Calu3 (cell line): ENCODE results near the gene SEMA3B. TPM values are rescaled to one million over a fixed set of nuclear protein-coding genes. Genes with fewer than 3 reads are reported as not detected.

Source experiments
- BruUV-seq: library from RNA; stranded (reverse); fragments of 400-500 nt; replicated peaks from 2 replicates; lab custom pipeline; 2021; lab: Mats Ljungman, UMichigan
- CTCF ChIA-PET: fragments of 300-600 bp; sonication (Branson Sonifier 250); formaldehyde crosslinking; loops from one replicate; lab custom pipeline; 2022; ENCODE audit warnings: antibody characterized with exemption; lab: Charles Lee
- DNase-seq: peaks from one replicate; pipeline ENCODE4 v3.0.0; 2022
- H3K27ac Mint-ChIP-seq: one replicate; pipeline ENCODE4 v1.8.0; 2022; ENCODE audit warnings: mixed read lengths; ENCODE audit not compliant: unreplicated experiment
- H3K27me3 Mint-ChIP-seq: one replicate; pipeline ENCODE4 v1.8.0; 2022; ENCODE audit warnings: mixed read lengths; ENCODE audit not compliant: unreplicated experiment
- H3K36me3 Mint-ChIP-seq: one replicate; pipeline ENCODE4 v1.8.0; 2022; ENCODE audit warnings: mild to moderate bottlenecking, moderate library complexity, mixed read lengths; ENCODE audit not compliant: insufficient read depth, unreplicated experiment
- H3K4me1 Mint-ChIP-seq: one replicate; pipeline ENCODE4 v1.8.0; 2022; ENCODE audit warnings: mild to moderate bottlenecking, low read depth, mixed read lengths; ENCODE audit not compliant: unreplicated experiment
- H3K4me3 Mint-ChIP-seq: one replicate; pipeline ENCODE4 v1.8.0; 2022; ENCODE audit warnings: mild to moderate bottlenecking, low read depth, moderate library complexity, mixed read lengths; ENCODE audit not compliant: unreplicated experiment
- H3K9me3 Mint-ChIP-seq: one replicate; pipeline ENCODE4 v1.8.0; 2022; ENCODE audit warnings: low read depth, mixed read lengths; ENCODE audit not compliant: unreplicated experiment
- CTCF ChIP-seq: fragments of 200-600 bp; IDR thresholded peaks from one replicate; pipeline ENCODE4 v1.8.0; 2022; ENCODE audit warnings: antibody characterized with exemption; ENCODE audit not compliant: unreplicated experiment
- intact Hi-C: fragments of 100-400 bp; cut with micrococcal nuclease; formaldehyde crosslinking; loops from one replicate; pipeline ENCODE4 v1.10.0; 2022; ENCODE audit not compliant: unreplicated experiment
- total RNA-seq: library from RNA; stranded (reverse); gene quantifications from 2 replicates; pipeline ENCODE4 v1.2.3, GENCODE V29; 2022

Gene SEMA3B
- total RNA-seq, 1 experiment from 2014 or later = 20.3 TPM

GRCh38 chr3:50265571-50265970 is 3.4 kb upstream of the SEMA3B start:
- H3K9me3 Mint-ChIP-seq = no peaks in the 10 kb centered on the region
- CTCF ChIA-PET = interaction anchor here (0.6 kb wide), 1 partner anchor 81 kb away, joined by 3 read pairs; no protein-coding TSS in a partner anchor
- H3K27ac Mint-ChIP-seq = peak overlapping the region; percentile 80
- no peak for DNase-seq
- no peaks in the 10 kb centered on the region for H3K27me3 Mint-ChIP-seq
- intact Hi-C loops = no loop called here
- TF ChIP-seq CTCF = no peak
- H3K4me1 Mint-ChIP-seq = peaks cover 57% of the 10 kb centered on the region
- H3K36me3 Mint-ChIP-seq = peaks cover 40% of the 10 kb centered on the region
- BruUV-seq = no TSS peak
- no peak overlapping the region for H3K4me3 Mint-ChIP-seq

- intact Hi-C loops = no loop called here
- peaks cover 37% of the 10 kb centered on the region for H3K36me3 Mint-ChIP-seq
- H3K4me1 Mint-ChIP-seq = peaks cover 62% of the 10 kb centered on the region
- H3K27ac Mint-ChIP-seq = peak overlapping the region; percentile 80
- no peak for TF ChIP-seq CTCF
- no peak for DNase-seq
- no TSS peak for BruUV-seq
- no peaks in the 10 kb centered on the region for H3K9me3 Mint-ChIP-seq
- no peaks in the 10 kb centered on the region for H3K27me3 Mint-ChIP-seq
- H3K4me3 Mint-ChIP-seq = no peak overlapping the region
- CTCF ChIA-PET = interaction anchor here (0.6 kb wide), 1 partner anchor 81 kb away, joined by 3 read pairs; no protein-coding TSS in a partner anchor
Measured at GRCh38 chr3:50266017-50266416, 2.9 kb upstream of the SEMA3B start.

DNA sequence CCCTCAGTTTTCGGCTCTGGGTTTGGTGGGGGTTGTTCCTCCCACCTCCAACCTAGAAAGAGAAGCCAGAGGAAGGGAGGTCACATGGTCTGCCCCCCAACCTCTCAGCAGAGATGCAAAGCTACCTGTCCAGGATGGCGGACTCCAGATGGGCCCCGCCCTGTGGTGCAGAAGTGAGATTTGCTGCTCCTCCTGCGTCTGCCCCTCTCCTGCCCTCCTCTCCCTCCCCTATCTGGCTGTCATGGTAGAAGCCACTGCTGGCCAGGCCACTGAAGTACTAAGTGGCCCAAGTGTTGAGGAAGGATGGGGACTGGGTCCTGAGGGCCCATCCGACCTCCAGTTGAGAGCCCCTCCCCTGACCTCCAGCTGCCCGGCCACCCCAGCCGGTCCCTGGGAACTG is 2.1 kb upstream of the SEMA3B start:
- H3K9me3 Mint-ChIP-seq = no peaks in the 10 kb centered on the region
- TSS peak; percentile 21 for BruUV-seq
- H3K4me3 Mint-ChIP-seq = no peak overlapping the region
- DNase-seq = no peak
- intact Hi-C loops = no loop called here
- CTCF ChIA-PET = no interaction called here
- peaks cover 70% of the 10 kb centered on the region for H3K4me1 Mint-ChIP-seq
- no peak for TF ChIP-seq CTCF
- H3K27me3 Mint-ChIP-seq = no peaks in the 10 kb centered on the region
- H3K36me3 Mint-ChIP-seq = peaks cover 38% of the 10 kb centered on the region
- H3K27ac Mint-ChIP-seq = no peak overlapping the region

DNA sequence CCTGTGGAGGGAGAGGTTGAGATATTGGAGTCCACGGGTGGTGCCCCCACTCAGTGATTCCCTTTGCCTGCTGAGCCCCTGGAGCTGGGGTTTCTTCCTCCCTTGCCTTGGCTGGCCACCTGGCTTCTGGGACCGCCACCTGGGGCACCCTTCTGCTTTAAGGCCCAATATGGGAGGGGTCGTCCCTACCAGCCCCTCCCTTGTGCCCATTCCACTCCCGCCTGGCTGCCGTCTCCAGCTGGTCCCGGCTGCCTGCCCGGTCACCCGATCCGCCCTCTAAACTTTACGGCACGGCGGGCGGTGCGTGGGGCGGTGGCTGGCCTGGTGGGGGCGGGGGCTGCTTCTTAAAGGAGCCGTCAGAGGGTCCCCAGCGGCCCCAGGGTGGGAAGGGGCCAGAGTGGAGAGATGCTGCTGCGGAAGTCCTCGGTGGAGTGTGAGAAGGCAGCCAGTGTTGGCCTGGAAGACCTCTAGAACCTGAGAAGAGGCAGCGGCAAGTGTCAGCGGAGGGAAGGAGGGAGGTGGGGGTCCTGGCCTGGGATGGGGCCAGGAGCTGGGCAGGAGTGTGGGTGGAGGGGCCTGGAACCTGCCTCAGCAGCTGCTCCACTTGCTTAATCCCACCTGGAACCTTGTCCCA is 1.6 kb upstream of the SEMA3B start:
- BruUV-seq = no TSS peak
- no peak for DNase-seq
- Mint-ChIP-seq H3K4me3 (no peak overlapping the region), H3K27ac (peak overlapping the region; percentile 44), H3K27me3 (no peaks in the 10 kb centered on the region), H3K9me3 (no peaks in the 10 kb centered on the region), H3K36me3 (peaks cover 40% of the 10 kb centered on the region), H3K4me1 (peaks cover 75% of the 10 kb centered on the region)
- TF ChIP-seq CTCF = no peak
- CTCF ChIA-PET = no interaction called here
- intact Hi-C loops = no loop called here
